ENCODE measurements around the gene CLTB.

GRCh38 chr5:176397736-176398420 is 18.5 kb downstream of the CLTB start:
- TF ChIP-seq RFX5 (IDR thresholded peaks at IDR 0.05; ENCODE audit: low read depth, low read length) = no peak
- TF ChIP-seq, protein P1, sequence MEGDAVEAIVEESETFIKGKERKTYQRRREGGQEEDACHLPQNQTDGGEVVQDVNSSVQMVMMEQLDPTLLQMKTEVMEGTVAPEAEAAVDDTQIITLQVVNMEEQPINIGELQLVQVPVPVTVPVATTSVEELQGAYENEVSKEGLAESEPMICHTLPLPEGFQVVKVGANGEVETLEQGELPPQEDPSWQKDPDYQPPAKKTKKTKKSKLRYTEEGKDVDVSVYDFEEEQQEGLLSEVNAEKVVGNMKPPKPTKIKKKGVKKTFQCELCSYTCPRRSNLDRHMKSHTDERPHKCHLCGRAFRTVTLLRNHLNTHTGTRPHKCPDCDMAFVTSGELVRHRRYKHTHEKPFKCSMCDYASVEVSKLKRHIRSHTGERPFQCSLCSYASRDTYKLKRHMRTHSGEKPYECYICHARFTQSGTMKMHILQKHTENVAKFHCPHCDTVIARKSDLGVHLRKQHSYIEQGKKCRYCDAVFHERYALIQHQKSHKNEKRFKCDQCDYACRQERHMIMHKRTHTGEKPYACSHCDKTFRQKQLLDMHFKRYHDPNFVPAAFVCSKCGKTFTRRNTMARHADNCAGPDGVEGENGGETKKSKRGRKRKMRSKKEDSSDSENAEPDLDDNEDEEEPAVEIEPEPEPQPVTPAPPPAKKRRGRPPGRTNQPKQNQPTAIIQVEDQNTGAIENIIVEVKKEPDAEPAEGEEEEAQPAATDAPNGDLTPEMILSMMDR (conservative IDR thresholded peaks at IDR 0.05; ENCODE audit: low read depth, low read length) = no peak
- no peak for TF ChIP-seq POLR2A (IDR thresholded peaks at IDR 0.05; ENCODE audit: low read depth, low read length)
- TF ChIP-seq RAD21 (IDR thresholded peaks at IDR 0.05; ENCODE audit: low read length) = no peak
- TF ChIP-seq, protein P2, sequence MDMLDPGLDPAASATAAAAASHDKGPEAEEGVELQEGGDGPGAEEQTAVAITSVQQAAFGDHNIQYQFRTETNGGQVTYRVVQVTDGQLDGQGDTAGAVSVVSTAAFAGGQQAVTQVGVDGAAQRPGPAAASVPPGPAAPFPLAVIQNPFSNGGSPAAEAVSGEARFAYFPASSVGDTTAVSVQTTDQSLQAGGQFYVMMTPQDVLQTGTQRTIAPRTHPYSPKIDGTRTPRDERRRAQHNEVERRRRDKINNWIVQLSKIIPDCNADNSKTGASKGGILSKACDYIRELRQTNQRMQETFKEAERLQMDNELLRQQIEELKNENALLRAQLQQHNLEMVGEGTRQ (IDR thresholded peaks at IDR 0.05; ENCODE audit: low read depth, low read length) = no peak
- no peak for TF ChIP-seq CHD1 (IDR thresholded peaks at IDR 0.05; ENCODE audit: low read depth, low read length)
- TF ChIP-seq SMC3 (IDR thresholded peaks at IDR 0.05; ENCODE audit: low read depth, low read length) = no peak
- no peak for TF ChIP-seq RCOR1 (IDR thresholded peaks at IDR 0.05; ENCODE audit: insufficient replicate concordance, low read length)
- TF ChIP-seq CEBPB (IDR thresholded peaks at IDR 0.05; ENCODE audit: low read depth, low read length) = no peak

All from IMR-90 (cell line).